ENCODE measurements around the gene HOMER2. TPM values are rescaled to one million over a fixed set of nuclear protein-coding genes. Genes with fewer than 3 reads are reported as not detected.

The HOMER2 gene
- total and polyA plus RNA-seq, 9 of the 15 experiments (the other 6 are each of a cell fraction or from before 2014, with no cell fraction given): 0.13 to 0.47 (median 0.29) TPM; not detected in 1

DNA sequence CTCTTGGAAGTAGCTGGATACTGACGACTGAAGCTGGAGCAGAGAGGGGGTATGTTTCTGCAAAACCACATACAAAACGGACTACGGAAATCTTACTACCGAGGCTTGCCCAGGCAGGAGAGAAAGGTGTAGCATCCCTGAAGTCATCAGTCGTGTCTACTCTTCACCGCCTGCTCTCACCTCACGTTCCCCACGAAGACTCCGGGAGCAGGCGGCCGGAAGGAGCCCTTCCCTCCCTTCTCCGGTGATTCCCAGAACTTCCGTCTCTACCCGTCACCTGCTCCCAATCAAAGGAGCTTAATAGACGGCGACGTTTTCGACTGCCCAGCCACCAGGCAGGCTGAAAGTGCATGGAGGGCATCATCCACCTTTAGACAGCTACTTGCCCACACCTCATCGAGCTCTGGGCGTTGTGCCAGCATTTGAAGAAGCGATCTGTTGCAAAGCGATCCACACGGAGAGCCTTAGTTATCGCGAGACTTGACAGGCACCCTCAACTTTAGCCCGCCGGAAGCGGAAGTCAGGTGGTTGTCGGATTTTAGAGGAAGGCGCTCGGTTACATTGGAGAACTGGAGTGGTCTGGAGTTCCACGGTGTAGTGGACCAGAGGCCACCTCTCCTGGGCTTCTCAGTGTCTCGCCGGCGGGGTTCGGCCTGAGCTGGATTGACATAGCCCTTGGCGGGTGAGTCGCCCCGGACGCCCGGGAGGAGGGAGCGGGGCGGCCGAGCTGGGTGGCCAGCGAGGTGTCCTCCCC lies 33.3 kb upstream of the HOMER2 start, which contains the start of gene RAMAC (continued):
- TF ChIP-seq ZBTB40 (IDR thresholded peaks at IDR 0.05) (peak; percentile 96), ZBTB40 (CRISPR knock-in tag; IDR thresholded peaks at IDR 0.05) (no peak), MCM3 (IDR thresholded peaks at IDR 0.05) (no peak), ZNF583 (CRISPR knock-in tag; IDR thresholded peaks at IDR 0.05) (no peak), ZNF699 (CRISPR knock-in tag; IDR thresholded peaks at IDR 0.05; ENCODE audit: insufficient replicate concordance) (no peak), ZNF507 (tag; conservative IDR thresholded peaks at IDR 0.05) (no peak), ETV5 (CRISPR knock-in tag; IDR thresholded peaks at IDR 0.05; ENCODE audit: low read depth) (no peak), ZBTB17 (CRISPR knock-in tag; IDR thresholded peaks at IDR 0.05) (no peak), RBM34 (IDR thresholded peaks at IDR 0.05; ENCODE audit: borderline replicate concordance, insufficient read depth, low read length) (no peak), TFAM (CRISPR knock-in tag; conservative IDR thresholded peaks at IDR 0.05) (no peak), TEAD1 (CRISPR knock-in tag; IDR thresholded peaks at IDR 0.05) (no peak; a peak in 1 of 4 replicates), ZNF146 (CRISPR knock-in tag; IDR thresholded peaks at IDR 0.05; ENCODE audit: unreplicated experiment) (no peak), ZBTB5 (IDR thresholded peaks at IDR 0.05) (no peak), KLF10 (CRISPR knock-in tag; IDR thresholded peaks at IDR 0.05) (no peak), DACH1 (IDR thresholded peaks at IDR 0.05; ENCODE audit: partially characterized antibody) (peak; percentile 30), KLF16 (IDR thresholded peaks at IDR 0.05) (no peak), GATAD2A (IDR thresholded peaks at IDR 0.05) (no peak)
- TF ChIP-seq, protein P1, sequence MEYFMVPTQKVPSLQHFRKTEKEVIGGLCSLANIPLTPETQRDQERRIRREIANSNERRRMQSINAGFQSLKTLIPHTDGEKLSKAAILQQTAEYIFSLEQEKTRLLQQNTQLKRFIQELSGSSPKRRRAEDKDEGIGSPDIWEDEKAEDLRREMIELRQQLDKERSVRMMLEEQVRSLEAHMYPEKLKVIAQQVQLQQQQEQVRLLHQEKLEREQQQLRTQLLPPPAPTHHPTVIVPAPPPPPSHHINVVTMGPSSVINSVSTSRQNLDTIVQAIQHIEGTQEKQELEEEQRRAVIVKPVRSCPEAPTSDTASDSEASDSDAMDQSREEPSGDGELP (CRISPR knock-in tag; IDR thresholded peaks at IDR 0.05; ENCODE audit: borderline replicate concordance): peak; percentile 98

Measured in K562 (cell line).